ENCODE measurements around the gene BBC3.

The BBC3 gene

GRCh38 chr19:47230054-47230920, 712 bp downstream of the BBC3 start:
- DNase-seq (ENCODE audit: insufficient read length, low spot score) (no peak), FAIRE-seq (no peak)
- TF ChIP-seq POLR2A (IDR thresholded peaks at IDR 0.05; ENCODE audit: low read depth, low read length) = no peak

GRCh38 chr19:47229676-47230053, 1.3 kb downstream of the BBC3 start:
- no peak for TF ChIP-seq POLR2A (IDR thresholded peaks at IDR 0.05; ENCODE audit: low read depth, low read length)
- FAIRE-seq (no peak), DNase-seq (ENCODE audit: insufficient read length, low spot score) (no peak)

- DNase-seq (ENCODE audit: insufficient read length, low spot score) (no peak), FAIRE-seq (no peak)
- TF ChIP-seq POLR2A (IDR thresholded peaks at IDR 0.05; ENCODE audit: low read depth, low read length) = no peak
These were observed 1.9 kb downstream of the BBC3 start for GRCh38 chr19:47228937-47229675.

- no peak for DNase-seq (ENCODE audit: insufficient read length, low spot score)
- FAIRE-seq = no peak
- no peak for TF ChIP-seq POLR2A (IDR thresholded peaks at IDR 0.05; ENCODE audit: low read depth, low read length)
These were observed 2.6 kb downstream of the BBC3 start for GRCh38 chr19:47228168-47228936.

GRCh38 chr19:47227352-47228167, 3.4 kb downstream of the BBC3 start:
- DNase-seq (ENCODE audit: insufficient read length, low spot score) (peak; percentile 78), FAIRE-seq (no peak)
- no peak for TF ChIP-seq POLR2A (IDR thresholded peaks at IDR 0.05; ENCODE audit: low read depth, low read length)

GRCh38 chr19:47226426-47227351, 4.3 kb downstream of the BBC3 start:
- peak; percentile 70 for DNase-seq (ENCODE audit: insufficient read length, low spot score)
- TF ChIP-seq POLR2A (IDR thresholded peaks at IDR 0.05; ENCODE audit: low read depth, low read length) = peak; percentile 16; the same call in 1 of the 2 replicates
- FAIRE-seq = no peak

GRCh38 chr19:47225746-47226425, 5.1 kb downstream of the BBC3 start:
- DNase-seq (ENCODE audit: insufficient read length, low spot score) = no peak
- peak; percentile 98 for TF ChIP-seq POLR2A (IDR thresholded peaks at IDR 0.05; ENCODE audit: low read depth, low read length)
- no peak for FAIRE-seq

- TF ChIP-seq POLR2A (IDR thresholded peaks at IDR 0.05; ENCODE audit: low read depth, low read length) = no peak
- FAIRE-seq (no peak), DNase-seq (ENCODE audit: insufficient read length, low spot score) (no peak)
These were observed 9.1 kb downstream of the BBC3 start for GRCh38 chr19:47221890-47222289.

- DNase-seq (ENCODE audit: insufficient read length, low spot score) (no peak), FAIRE-seq (no peak)
- no peak for TF ChIP-seq POLR2A (IDR thresholded peaks at IDR 0.05; ENCODE audit: low read depth, low read length)
These were observed 9.7 kb downstream of the BBC3 start for GRCh38 chr19:47221080-47221841.

GRCh38 chr19:47215581-47215980, 15.4 kb downstream of the BBC3 start:
- TF ChIP-seq POLR2A (IDR thresholded peaks at IDR 0.05; ENCODE audit: low read depth, low read length) = no peak
- no peak for FAIRE-seq

GRCh38 chr19:47210689-47211316, 20.2 kb downstream of the BBC3 start:
- DNase-seq (ENCODE audit: insufficient read length, low spot score) = no peak
- TF ChIP-seq POLR2A (IDR thresholded peaks at IDR 0.05; ENCODE audit: low read depth, low read length) = no peak
- FAIRE-seq = no peak

More at GRCh38 chr19:47215581-47215980, 15.4 kb downstream of the BBC3 start:
- DNase-seq (ENCODE audit: insufficient read length, low spot score) = no peak
